Right ventricle myocardium superior (tissue), 1 donor: ENCODE measurements around the gene GNA15. TPM values are rescaled to one million over a fixed set of nuclear protein-coding genes. Genes with fewer than 3 reads are reported as not detected.
"Not testable (repeated sequence)": the region's sequence is repeated elsewhere in the genome, so short reads cannot be mapped to it uniquely, and the experiment has no call there.

Source experiments
- ATAC-seq: fragments of 200-7000 bp; cut with Tn5 transposase; one replicate; pipeline ENCODE4 v1.9.1; 2020; ENCODE audit warnings: mild to moderate bottlenecking; ENCODE audit not compliant: poor library complexity
- DNase-seq: peaks from one replicate; pipeline ENCODE4 v3.0.0-alpha.2; 2020
- intact Hi-C: fragments of 100-400 bp; cut with DNase I; formaldehyde crosslinking; loops from one replicate; pipeline ENCODE4 v1.11.2; 2022
- total RNA-seq: library from RNA; stranded (reverse); fragmentation: NEBNext Ultra II Directional; extraction: Animal tissue kit (Norgen Biotek cat#: 25700); gene quantifications from one replicate; pipeline ENCODE4 v1.2.1, GENCODE V29; 2021
- donor health status: DM: no; HTN: yes; CAD: no; lungs with severe emphysema.

The GNA15 gene
- total RNA-seq, 1 donor from 2014 or later: 2.8 TPM

DNA sequence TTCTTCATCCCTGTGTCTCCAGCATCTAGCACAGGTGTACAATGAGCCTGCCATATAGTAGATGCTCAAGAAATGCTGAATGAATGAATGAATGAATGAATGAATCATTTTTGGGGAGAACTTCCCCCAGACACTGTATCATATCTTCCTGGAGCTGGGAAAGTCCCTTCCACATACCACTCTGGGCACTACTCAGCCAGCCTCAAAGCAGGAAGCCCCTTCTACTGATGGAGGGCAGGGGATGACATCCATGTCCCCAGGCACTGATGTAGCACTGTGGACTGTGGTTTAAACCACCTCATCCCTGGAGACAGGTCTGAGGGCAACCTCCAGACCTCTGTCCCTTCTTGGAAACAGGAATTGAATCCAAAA lies 4.8 kb downstream of the GNA15 start:
- DNase-seq: no peak
- intact Hi-C loops: no loop called here
- no peak for ATAC-seq

DNA sequence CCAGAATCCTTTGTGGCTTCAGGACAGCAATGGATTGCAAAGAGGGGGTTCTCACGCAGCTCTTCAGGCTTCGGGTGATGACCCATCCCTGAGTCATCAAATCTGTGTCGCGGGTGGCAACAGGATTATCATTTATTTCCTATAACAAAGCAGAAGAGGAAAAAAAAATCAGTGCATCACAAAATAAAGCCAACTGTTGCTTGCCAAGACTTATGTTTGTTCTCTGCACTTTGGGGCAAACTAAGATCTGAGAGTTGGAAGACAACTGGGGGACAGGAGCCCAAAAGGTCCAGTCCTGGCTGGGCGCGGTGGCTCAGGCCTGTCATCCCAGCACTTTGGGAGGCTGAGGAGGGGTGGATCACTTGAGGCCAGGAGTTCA lies 6.4 kb downstream of the GNA15 start:
- intact Hi-C loops: no loop called here
- peak; percentile 55 for ATAC-seq
- no peak for DNase-seq

DNA sequence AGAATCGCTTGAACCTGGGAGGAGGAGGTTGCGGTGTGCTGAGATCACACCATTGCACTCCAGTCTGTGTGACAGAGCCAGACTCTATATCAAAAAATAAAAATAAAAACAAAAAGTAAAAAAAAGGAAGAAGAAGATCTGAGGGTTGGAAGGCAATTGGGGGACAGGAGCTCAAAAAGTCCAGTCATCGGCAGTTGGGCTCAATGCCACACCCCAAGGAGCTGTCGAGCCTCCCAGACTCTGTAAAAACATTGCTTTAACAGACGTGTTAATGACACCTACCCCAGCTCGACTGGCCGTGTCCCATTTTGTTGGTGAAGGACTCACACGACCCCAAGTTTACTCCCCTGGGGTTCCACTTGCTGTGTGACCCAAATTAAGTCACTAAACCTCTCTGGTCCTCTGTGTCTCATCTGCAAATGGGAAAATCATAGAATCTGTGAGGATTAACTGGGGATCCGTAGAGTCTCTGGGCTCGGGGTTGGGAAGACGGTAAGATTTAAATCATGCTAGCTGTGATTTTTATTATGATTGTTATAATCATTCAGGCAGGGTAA lies 7.0 kb downstream of the GNA15 start:
- intact Hi-C loops: no loop called here
- ATAC-seq: no peak
- no peak for DNase-seq

DNA sequence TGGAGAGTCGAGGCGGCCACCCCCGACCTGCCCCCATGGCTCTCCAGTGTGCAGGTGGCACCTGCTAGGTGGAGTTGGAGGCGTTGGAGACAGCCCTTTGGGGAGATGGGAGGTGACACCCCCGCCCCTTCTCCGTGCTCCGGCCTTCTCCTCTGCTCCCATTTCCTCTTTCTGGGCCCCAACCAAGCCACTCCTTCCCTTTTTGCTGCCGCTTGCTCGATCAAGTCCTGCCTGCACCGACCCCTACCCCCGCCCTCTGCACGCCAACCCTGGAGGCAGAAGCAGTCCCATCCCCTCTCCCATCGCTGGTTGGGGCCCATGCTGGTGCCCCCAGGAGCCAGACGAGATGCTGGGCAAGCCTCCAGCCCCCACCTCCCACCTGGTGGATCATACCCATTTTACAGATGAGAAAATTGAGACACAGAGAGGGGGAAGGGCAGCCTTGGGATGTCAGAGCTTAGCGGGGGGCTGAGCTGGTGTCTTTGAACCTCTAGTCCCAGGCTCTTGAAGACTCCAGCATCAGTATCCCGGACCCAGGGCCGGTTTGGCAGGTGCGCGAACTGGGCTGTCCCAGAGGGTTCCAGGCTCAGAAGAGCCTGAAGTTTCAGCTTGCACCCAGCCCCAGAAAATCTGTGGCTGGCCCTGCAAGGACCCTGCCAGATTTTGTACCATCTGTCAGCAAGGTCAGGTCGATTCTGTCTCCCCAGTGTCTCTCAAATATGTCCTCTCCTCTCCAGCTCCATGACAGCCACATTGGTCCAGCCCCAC lies 10.3 kb downstream of the GNA15 start:
- intact Hi-C loops: no loop called here
- peak; percentile 42 for ATAC-seq
- DNase-seq: peak; percentile 60

DNA sequence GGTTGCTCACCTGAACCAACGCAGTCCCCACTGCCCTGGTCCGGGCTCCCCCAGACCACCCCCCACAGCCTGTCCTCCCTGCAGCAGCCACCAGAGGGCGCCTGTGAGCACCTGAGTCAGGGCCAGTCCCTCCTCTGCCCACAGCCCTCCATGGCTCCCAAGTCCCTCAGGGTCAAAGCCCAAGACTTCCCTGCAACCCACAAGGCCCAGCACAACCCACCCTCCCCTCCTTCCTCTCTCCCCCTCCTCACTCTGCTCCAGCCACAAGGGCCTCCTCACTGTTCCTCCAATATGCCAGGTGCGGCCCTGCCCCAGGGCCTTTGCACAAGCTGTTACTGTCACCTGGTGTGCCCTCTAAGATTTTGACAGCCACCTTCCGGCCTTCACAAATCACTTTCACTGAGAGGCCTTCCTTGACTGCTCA lies 10.9 kb downstream of the GNA15 start:
- intact Hi-C loops: no loop called here
- DNase-seq (no peak), ATAC-seq (no peak)

DNA sequence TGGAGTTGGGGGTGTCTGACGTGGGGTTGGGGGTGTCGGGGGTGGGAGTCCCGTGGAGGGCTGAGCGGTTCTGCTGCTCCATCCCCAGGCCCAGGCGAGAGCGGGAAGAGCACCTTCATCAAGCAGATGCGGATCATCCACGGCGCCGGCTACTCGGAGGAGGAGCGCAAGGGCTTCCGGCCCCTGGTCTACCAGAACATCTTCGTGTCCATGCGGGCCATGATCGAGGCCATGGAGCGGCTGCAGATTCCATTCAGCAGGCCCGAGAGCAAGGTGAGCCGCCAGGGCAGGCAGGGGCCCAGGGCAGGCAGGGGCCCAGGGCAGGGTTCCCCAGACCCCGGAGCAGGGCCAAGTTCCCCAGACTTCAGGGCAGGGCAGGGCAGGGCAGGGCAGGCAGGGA lies 12.7 kb downstream of the GNA15 start:
- ATAC-seq (no peak), DNase-seq (no peak)
- intact Hi-C loops: no loop called here

DNA sequence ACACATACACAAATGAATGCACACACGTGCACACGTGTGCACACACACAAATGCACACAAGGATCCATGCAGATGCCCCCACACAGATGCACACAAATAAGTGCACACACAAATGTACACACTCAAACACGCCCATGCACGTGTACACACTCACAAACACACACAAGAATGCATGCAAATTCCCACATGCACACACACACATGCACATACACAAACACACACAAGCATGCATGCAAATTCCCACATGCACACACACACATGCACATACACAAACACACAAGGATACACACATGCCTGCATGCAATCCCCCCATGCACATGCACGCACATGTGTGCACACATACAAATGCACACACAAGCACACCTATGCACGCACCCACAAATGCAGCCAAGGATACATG lies 13.3 kb downstream of the GNA15 start:
- no peak for ATAC-seq
- DNase-seq: no peak
- intact Hi-C loops: no loop called here

DNA sequence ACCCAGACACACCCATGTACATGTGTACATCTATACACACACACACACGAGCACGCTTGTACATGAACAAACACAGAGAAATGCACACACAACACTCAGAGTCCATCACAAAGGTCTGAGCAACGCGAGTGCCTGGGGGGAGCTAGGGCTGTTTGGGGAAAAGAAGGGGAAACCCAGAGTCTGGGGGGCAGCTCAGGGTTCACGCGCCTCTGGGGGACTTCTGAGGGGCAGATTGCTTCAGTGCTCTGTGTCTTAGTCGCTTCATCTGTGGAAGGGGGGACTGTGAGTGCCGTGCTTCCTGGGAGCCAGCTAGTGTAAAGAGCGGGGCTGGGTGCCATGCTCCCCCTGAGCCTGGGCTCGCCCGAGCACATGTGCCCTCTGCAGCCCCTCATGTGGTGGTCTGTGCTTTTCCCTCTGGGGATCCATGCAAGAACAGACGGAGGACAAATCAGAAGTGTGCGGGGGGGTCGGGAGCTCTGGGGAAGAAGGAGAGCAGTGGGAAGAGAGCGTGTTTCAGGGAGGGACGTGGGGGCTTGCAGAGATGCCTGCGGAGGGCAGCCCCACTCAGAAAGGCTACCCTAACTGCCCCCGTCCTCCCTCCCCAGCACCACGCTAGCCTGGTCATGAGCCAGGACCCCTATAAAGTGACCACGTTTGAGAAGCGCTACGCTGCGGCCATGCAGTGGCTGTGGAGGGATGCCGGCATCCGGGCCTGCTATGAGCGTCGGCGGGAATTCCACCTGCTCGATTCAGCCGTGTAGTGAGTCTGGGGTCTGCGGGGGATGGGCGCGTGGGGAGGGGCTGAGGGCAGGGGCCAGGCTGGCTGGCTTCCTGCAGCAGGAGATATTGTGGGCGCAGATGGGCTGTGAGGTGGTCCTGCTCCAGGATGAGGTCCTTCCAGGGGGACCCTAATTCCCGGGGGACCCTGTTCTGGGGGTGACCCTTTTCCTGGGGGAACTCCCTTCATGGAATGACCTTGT lies 14.0 kb downstream of the GNA15 start:
- ATAC-seq: no peak
- no peak for DNase-seq
- intact Hi-C loops: no loop called here

DNA sequence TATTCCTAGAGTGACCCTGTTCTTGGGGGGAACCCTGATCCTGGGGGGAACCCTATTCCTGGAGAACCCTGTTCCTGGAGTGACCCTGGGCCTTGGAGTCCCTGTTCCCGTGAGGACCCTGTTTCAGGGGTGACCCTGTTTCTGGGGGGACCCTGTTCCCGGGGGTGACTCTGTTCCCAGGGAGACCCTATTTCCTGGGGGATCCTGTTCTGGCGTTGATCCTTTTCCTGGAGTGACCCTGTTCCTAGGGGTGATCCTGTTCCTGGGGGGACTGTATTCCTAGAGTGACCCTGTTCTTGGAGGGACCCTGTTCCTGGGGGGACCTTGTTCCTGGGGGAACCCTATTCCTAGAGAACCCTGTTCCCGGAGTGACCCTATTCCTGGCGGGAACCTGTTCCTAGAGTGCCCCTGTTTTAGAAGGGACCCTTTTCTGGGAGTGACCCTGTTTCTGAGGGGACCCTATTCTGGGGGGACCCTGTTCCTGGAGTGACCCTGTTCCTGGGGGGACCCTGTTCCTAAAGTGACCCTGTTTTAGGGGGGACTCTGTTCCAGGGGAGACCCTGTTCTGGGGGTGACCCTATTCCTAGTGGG lies 15.0 kb downstream of the GNA15 start:
- ATAC-seq: no peak
- intact Hi-C loops: no loop called here
- no peak for DNase-seq

DNA sequence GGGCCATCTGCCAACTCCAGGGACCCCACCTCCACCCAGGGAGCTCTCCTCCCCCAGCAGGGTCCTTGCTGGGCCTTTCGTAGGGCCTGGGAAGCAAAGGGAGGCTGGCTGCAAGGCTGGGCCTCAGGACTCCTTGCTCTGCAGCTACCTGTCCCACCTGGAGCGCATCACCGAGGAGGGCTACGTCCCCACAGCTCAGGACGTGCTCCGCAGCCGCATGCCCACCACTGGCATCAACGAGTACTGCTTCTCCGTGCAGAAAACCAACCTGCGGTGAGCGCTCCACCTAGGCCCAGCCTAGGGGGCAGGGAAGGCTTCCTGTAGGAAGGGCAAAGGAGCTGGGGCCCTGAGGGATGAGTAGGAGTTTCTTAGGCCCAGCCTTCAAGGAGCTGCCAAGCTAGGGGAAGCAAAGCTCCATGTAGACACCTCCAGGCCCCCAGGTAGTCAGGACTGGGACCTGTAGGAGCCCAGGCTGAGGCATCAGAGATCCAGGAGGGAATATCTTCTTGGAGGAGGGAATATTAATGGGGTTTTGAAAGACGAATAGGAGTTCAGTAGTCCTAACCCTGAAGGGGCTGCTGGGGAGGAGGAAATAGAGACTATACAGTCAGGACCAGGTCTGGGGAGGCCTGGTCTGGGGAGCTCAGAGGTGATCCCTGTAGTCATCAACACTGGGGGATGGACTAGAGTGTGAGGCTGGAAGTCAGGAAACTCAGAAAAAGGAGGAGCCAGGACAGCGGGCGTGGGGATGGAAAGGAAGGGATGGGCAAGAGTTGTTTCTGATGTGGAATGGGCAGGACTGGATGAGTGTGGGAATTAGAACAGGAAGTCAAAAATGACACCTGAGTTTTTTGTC lies 16.0 kb downstream of the GNA15 start:
- no peak for ATAC-seq
- no peak for DNase-seq
- intact Hi-C loops: no loop called here

DNA sequence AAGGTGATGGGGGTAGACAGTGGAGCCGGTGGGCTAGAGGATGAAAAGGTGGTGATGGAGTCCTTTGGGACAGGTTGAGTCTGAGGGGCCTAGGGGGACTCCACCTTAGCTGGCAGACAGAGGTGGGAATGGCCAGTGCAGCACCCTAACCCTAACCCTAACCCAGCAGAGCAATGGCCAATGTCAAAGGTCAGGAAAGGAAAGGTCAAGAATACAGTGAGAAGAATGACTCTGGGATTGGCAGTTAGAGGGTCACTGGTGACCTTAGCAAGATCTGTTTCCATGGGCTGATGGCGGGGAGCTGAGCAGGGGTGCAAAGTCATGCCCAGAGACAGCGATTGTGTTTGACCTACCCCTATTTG lies 16.6 kb downstream of the GNA15 start:
- DNase-seq: no peak
- no peak for ATAC-seq
- intact Hi-C loops: no loop called here

DNA sequence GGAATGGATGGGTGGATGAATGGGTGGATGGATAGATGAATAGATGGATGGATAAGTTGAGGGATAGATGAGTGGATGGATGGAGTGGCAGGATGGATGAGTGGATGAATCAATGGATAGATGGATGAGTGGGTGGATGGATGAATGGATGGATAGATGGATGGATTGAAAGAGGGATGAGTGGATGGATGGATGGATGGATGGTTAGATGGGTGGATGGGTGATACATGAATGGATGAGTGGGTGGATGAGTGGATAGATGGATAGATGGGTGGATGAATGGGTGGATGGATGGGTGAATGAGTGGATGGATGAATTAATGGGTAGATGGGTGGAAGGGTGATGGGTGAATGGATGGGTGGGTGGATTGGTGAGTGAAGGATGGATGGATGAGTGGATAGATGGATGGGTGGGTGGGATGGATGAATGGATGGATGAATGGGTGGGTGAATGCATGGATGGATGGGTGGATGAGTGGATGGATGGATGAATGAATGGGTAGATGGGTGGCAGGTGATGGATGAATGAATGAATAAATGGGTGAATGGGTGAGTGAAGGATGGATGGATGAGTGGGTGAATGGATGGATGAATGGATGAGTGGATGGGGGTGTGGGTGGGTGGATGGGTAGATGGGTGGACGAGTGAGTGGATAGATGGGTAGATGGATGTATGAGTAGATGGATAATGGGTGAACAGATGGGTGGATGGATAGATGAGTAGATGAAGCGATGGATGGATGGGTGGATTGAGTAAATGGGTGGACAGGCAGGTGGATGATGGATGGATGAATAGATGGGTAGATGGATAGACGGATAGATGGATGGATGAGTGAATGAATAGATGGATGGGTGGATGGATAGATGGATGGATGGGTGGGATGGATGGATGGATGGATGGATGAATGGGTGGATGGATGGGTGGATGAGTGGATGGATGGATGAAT lies 17.7 kb downstream of the GNA15 start:
- ATAC-seq (no peak), DNase-seq (no peak)
- intact Hi-C loops: no loop called here

DNA sequence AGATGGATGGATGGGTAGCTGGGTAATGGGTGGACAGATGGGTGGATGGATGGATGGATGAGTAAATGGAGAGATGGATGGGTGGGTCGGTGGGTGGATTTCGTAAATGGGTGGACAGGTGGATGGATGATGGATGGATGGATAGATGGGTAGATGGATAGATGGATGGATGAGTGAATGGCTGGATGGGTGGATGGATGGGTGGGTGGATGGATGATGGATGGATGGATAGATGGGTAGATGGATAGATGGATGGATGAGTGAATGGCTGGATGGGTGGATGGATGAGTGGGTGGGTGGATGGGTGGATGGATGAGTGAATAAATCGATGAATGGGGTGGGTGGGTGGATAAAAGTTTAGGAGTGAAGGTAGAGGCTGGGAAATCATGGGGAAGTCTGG lies 18.6 kb downstream of the GNA15 start:
- DNase-seq, ATAC-seq, intact Hi-C loops: not testable (repeated sequence)

DNA sequence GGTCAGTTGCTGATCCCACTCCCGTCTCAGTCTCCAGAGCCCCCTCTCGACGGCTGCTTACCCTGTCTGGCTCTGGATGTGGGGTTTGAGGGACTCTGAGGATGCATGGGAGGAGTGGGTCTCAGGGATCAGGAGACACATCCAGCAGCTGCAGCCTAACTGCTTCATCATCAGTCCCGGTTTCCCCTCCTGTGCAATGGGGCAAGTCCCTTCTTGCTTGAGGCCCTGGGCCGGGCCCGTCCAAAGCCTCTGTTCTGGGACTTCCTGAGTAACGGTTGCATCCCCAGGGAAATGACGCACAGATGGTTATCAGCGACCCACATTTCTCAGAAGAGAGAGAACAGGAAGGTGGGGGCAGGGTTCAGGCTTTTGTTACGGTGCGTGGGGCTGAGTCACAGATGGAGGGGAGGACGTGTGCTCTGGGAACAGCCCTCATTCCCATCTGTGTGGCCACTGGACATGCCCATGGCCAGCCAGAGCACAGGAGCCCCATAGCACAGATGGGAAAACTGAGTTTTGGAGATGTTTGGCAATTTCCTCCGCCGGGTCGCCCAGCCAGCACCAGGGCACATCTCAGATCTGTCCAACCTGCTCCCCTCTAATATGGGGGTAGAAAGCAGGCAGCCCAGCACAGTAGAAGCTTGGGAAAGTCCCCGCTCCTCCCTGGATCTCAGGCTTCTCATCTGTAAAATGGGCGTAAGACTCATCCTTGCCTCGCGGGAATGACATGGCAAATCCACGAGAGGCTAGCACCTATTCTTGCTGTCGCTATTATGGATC lies 19.3 kb downstream of the GNA15 start:
- DNase-seq: peak; percentile 74
- peak; percentile 68 for ATAC-seq
- intact Hi-C loops: no loop called here

DNA sequence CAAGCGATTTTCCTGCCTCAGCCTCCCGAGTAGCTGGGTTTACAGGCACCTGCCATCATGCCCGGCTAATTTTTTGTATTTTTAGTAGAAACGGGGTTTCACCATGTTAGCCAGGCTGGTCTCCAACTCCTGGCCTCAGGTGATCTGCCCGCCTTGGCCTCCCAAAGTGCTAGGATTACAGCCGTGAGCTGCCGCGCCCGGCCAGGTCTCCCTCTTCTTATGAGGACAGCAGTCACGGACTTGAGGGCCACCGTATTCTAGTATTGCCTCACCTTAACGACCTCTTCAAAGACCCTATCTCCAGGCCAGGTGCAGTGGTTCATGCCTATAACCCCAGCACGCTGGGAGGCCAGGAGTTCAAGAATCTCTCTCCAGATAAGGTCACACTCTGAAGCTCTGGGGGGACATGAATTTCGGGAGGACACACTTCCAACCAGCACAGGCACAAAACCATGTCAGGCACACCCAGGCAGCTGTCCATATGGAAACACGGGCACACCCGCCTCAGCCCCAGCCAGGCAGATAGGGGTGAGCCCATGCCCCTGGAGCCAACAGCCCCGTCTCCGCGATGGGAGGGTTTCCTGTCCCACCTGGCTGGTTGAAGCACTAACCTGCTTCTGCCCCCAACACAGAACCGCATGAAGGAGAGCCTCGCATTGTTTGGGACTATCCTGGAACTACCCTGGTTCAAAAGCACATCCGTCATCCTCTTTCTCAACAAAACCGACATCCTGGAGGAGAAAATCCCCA lies 21.4 kb downstream of the GNA15 start:
- intact Hi-C loops: no loop called here
- ATAC-seq (no peak), DNase-seq (no peak)

DNA sequence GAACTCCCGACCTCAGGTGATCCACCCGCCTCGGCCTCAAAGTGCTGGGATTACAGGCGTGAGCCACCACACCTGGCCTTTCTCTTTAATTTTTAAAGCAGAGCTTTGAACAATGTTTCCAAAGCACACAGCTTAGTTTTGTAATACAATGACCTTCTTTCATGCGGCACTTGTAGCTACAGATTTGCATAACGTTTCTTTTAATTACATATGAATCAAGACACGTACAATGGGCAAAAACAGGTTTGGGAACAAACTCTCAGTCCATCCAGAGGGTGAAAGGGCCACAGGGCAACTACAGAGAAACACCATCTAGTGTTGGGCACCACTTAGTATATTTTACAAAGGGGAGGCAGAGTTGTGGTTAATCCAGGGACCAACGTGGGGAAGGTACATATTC lies 23.7 kb downstream of the GNA15 start:
- intact Hi-C loops: no loop called here
- ATAC-seq (no peak), DNase-seq (no peak)
